SK-MEL-5 (cell line): ENCODE data around the gene CORT. TPM values are rescaled to one million over a fixed set of nuclear protein-coding genes. Genes with fewer than 3 reads are reported as not detected.

Experiments used
- DNase-seq: peaks from one replicate; pipeline ENCODE4 v3.0.0-alpha.2; 2016; ENCODE audit warnings: low read depth, low spot score
- in situ Hi-C: cut with HindIII; loops from 2 replicates; pipeline ENCODE4 v1.10.0; 2016; ENCODE audit warnings: low sequenced_read_pairs, high pct_unique_total_duplicates, low pct_unique_long_range_greater_than_20kb
- total RNA-seq: library from RNA; depleted of rRNA; stranded (reverse); fragments of >200 nt; shearing (Covaris generic); gene quantifications from 2 replicates; pipeline ENCODE4 v1.2.3, GENCODE V29; 2014; rRNA removed

CORT gene
- total RNA-seq, 1 experiment from 2014 or later, result not detected

GRCh38 chr1:10495952-10496351 is 46.1 kb downstream of the CORT start:
- in situ Hi-C loops, result no loop called here
- no peak for DNase-seq

- in situ Hi-C loops, result no loop called here
- no peak for DNase-seq
These were observed 47.3 kb downstream of the CORT start for GRCh38 chr1:10497109-10497508.

- no peak for DNase-seq
- in situ Hi-C loops, result no loop called here
These were observed 48.4 kb downstream of the CORT start for GRCh38 chr1:10498231-10498630.

Other genes with a start within 250 kb of the CORT start
- gene KIF1B, start 239.5 kb upstream of the CORT start, total RNA-seq, result 18.7 and 20.1 TPM in 2 replicates
- gene PGD, start 51.0 kb upstream of the CORT start, total RNA-seq, result 30.2 and 36.1 TPM in 2 replicates
- gene CENPS, start 19.6 kb upstream of the CORT start, total RNA-seq, result 13.4 and 14.5 TPM in 2 replicates
- gene DFFA, start 22.5 kb downstream of the CORT start, total RNA-seq, result 43.1 and 43.9 TPM in 2 replicates
- 9.7 and 14.4 TPM in 2 replicates for gene PEX14, start 24.9 kb downstream of the CORT start, total RNA-seq